ENCODE results near the gene MESP2.
A peak's percentile ranks its signal among the peaks of the same experiment; 100 is the strongest.

The MESP2 gene

GRCh38 chr15:89760303-89761008 lies 15.7 kb upstream of the MESP2 start:
- in situ Hi-C loops (cut with MboI; ENCODE audit: low sequenced_read_pairs, unreplicated experiment), result loop anchor here (5.0 kb wide), 1 partner anchor 117 kb away; no protein-coding TSS in a partner anchor
- TF ChIP-seq, protein P1, sequence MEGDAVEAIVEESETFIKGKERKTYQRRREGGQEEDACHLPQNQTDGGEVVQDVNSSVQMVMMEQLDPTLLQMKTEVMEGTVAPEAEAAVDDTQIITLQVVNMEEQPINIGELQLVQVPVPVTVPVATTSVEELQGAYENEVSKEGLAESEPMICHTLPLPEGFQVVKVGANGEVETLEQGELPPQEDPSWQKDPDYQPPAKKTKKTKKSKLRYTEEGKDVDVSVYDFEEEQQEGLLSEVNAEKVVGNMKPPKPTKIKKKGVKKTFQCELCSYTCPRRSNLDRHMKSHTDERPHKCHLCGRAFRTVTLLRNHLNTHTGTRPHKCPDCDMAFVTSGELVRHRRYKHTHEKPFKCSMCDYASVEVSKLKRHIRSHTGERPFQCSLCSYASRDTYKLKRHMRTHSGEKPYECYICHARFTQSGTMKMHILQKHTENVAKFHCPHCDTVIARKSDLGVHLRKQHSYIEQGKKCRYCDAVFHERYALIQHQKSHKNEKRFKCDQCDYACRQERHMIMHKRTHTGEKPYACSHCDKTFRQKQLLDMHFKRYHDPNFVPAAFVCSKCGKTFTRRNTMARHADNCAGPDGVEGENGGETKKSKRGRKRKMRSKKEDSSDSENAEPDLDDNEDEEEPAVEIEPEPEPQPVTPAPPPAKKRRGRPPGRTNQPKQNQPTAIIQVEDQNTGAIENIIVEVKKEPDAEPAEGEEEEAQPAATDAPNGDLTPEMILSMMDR (IDR thresholded peaks at IDR 0.05; ENCODE audit: borderline replicate concordance, control extremely low read depth, extremely low read depth, insufficient read depth, missing control alignments), result peak; percentile 97
- peak; percentile 90 for DNase-seq (ENCODE audit: low spot score)

GRCh38 chr15:89761009-89761831 lies 14.9 kb upstream of the MESP2 start:
- TF ChIP-seq, protein P1 (IDR thresholded peaks at IDR 0.05; ENCODE audit: borderline replicate concordance, control extremely low read depth, extremely low read depth, insufficient read depth, missing control alignments), result no peak
- DNase-seq (ENCODE audit: low spot score), result peak; percentile 40
- in situ Hi-C loops (cut with MboI; ENCODE audit: low sequenced_read_pairs, unreplicated experiment), result loop anchor here (5.0 kb wide), 1 partner anchor 116 kb away; no protein-coding TSS in a partner anchor

DNA sequence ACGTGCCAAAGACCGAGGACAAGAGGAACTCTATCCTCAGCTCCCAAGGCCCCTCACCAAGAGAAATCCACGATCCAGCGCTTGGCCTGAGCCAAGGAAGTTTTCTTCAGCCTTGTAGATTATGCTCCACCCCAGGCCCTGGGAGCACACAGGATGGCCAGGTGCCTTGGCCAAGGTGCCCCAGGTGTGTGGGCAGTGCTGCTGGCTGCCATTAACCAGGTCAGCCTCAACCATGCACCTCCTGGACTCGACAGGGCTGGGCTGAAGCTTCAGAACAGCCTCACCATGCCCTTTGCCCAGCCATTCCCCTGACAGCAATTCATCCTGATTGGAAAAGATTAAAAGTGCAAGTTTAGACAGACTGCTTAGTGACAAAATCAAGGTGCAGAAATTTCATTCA lies 14.2 kb upstream of the MESP2 start:
- in situ Hi-C loops (cut with MboI; ENCODE audit: low sequenced_read_pairs, unreplicated experiment), result loop anchor here (5.0 kb wide), 1 partner anchor 115 kb away; no protein-coding TSS in a partner anchor
- TF ChIP-seq, protein P1 (IDR thresholded peaks at IDR 0.05; ENCODE audit: borderline replicate concordance, control extremely low read depth, extremely low read depth, insufficient read depth, missing control alignments), result no peak
- no peak for DNase-seq (ENCODE audit: low spot score)

DNA sequence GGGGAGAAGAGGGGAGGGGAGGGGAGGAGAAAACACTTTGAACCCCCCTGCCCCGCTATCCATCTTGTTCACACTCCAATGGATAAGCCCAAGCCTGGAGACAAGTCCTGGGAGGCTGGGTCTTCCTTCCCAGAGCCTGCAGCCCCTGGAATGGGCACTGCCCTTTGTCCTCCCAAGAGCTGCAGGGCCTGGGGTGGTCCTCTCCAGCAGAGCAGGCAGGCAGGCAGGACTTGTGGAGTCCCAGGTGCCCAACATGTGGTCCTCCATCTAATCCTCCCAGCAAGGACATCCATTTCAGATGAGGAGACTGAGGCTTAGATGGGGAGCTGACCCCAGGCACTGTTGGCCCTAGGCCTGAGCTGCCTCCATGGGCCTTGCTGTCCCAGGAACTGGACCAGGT lies 10.4 kb upstream of the MESP2 start:
- in situ Hi-C loops (cut with MboI; ENCODE audit: low sequenced_read_pairs, unreplicated experiment), result no loop called here
- no peak for DNase-seq (ENCODE audit: low spot score)
- TF ChIP-seq, protein P1 (IDR thresholded peaks at IDR 0.05; ENCODE audit: borderline replicate concordance, control extremely low read depth, extremely low read depth, insufficient read depth, missing control alignments), result no peak

DNA sequence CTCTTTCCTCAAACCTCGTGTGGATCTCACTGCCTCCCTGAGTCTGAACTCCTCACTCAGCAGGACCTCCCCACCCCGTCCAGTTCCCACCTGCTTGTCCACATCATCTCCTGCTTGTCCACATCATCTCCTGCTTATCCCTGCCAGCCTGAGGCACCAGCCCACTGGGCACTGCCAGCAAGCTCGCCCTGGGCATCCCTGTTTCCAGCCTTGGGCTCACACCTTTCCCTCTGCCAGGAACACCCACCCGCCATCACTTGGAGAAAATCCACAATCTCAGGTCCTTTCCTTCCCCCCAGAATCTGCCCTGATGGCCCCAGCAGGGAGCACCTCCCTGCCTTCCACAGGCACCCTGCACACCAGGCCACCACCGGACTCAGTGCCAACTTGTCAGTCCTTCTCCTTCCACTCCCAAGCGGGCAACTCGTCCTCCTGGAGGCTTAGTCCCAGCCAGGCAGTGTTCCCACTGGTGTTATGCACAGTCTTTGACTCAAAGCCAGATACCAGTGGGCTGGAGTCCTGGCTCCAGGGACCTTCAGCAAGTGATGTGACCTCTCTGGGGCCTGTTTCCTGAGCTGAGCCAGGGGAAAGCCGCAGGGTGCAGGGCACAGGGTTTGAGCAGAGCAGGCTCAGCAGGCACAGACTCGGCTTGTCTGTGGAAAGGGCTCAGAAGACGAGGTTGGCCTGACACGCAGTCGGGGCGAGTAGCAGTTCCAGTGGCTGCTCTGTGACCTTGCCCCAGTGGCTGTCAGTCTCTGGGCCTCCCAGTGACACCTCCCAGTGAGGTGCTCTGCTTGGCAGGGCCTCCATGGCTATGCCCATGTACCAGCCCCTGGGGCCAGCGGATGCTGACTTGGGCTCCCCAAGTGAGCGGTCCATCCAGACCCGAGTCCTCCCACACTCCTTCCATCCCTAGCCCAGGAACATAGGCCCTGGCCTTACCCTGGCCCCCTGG lies 9.5 kb upstream of the MESP2 start:
- in situ Hi-C loops (cut with MboI; ENCODE audit: low sequenced_read_pairs, unreplicated experiment), result no loop called here
- TF ChIP-seq, protein P1 (IDR thresholded peaks at IDR 0.05; ENCODE audit: borderline replicate concordance, control extremely low read depth, extremely low read depth, insufficient read depth, missing control alignments), result no peak
- no peak for DNase-seq (ENCODE audit: low spot score)
